ENCODE results near the gene LDLRAD1. TPM values are rescaled to one million over a fixed set of nuclear protein-coding genes. Genes with fewer than 3 reads are reported as not detected.
"Not testable (repeated sequence)": the region's sequence is repeated elsewhere in the genome, so short reads cannot be mapped to it uniquely, and the experiment has no call there.

Gene LDLRAD1
- total and polyA plus RNA-seq, 9 donors, result 0.05 to 49.6 (median 0.48) TPM; not detected in 2

DNA sequence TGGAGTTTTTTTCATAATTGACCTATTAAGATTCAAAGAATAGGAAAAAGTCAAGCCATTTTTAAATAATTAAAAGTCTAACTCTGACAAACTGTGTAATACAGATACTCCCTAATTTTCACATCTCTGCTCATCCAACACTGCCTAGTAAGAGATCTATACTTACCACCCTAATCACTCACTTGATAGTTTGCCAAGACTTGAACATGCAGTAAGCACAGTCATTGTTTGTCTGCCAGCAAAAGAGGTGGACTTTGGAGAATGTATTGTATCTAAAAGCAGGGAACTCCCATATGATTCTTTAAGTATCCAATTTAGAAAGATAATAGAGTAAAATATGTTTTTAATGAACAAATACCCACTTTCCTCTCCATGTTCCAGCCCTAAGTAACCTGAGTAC lies 19.5 kb upstream of the LDLRAD1 start:
- Histone ChIP-seq H3K9me3 (no peaks in the 10 kb centered on the region), H3K4me3 (no peak overlapping the region), H3K4me1 (ENCODE audit: insufficient read depth) (no peaks in the 10 kb centered on the region), H3K36me3 (no peaks in the 10 kb centered on the region), H3K27ac (no peak overlapping the region), H3K27me3 (no peaks in the 10 kb centered on the region)
- DNase-seq, result no peak
- intact Hi-C loops (cut with DNase I), result no loop called here
- TF ChIP-seq, protein P1, sequence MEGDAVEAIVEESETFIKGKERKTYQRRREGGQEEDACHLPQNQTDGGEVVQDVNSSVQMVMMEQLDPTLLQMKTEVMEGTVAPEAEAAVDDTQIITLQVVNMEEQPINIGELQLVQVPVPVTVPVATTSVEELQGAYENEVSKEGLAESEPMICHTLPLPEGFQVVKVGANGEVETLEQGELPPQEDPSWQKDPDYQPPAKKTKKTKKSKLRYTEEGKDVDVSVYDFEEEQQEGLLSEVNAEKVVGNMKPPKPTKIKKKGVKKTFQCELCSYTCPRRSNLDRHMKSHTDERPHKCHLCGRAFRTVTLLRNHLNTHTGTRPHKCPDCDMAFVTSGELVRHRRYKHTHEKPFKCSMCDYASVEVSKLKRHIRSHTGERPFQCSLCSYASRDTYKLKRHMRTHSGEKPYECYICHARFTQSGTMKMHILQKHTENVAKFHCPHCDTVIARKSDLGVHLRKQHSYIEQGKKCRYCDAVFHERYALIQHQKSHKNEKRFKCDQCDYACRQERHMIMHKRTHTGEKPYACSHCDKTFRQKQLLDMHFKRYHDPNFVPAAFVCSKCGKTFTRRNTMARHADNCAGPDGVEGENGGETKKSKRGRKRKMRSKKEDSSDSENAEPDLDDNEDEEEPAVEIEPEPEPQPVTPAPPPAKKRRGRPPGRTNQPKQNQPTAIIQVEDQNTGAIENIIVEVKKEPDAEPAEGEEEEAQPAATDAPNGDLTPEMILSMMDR (IDR thresholded peaks at IDR 0.05), result no peak
- TF ChIP-seq EP300 (IDR thresholded peaks at IDR 0.05), result no peak
- TF ChIP-seq POLR2A (IDR thresholded peaks at IDR 0.05), result no peak

DNA sequence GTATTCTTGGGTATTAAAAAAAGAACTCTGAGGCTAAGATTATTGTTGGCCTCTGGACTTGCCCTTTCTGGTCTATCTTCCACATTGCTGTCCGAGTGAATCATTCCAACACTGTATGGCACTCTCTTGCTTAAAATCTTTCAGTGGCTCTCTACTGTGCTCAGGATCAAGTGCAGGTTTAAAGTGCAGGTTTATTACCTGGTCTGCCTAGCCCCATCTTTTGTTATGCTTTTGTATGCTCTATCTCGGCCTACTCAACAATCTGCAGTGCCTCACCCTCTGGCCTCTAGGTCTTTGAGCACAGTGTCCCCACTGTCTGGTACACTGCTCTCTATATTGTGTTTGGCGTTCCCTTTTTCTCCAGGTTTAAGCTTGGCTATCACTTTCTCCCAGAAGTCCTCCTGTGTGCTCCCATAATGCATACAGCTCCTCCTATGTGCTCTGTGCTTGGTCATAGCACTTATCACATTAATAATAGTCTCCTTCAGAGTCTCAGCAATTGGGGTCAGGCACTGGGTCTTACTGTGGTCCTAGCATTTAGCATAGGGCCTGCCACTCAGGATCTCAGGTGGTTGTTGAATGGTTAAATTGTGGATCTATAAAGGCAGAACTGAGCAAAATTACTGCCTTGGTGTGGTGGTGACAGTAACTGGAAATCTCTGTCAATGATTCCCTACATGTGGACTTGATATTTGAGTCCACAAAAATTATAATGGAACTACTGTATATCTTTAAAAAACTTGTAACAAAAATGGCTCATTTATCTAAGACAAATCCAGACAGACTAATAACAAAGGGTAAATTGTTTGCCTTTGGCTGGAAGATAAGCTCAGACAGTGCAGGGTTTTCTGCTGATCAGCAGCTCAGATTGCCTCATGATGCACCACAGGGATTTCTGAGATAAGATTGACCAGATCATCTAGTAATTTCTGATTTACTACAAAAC lies 10.6 kb upstream of the LDLRAD1 start:
- Histone ChIP-seq H3K4me1 (ENCODE audit: insufficient read depth) (no peaks in the 10 kb centered on the region), H3K4me3 (no peak overlapping the region), H3K36me3 (no peaks in the 10 kb centered on the region), H3K27me3 (no peaks in the 10 kb centered on the region), H3K27ac (no peak overlapping the region), H3K9me3 (no peaks in the 10 kb centered on the region)
- no peak for DNase-seq
- intact Hi-C loops (cut with DNase I), result no loop called here
- 78 to 86% (median 85%) methylated on average over 3 of the region's 3 CpGs for WGBS, 3 donors
- TF ChIP-seq, protein P1 (IDR thresholded peaks at IDR 0.05), result no peak
- TF ChIP-seq EP300 (IDR thresholded peaks at IDR 0.05) (no peak), POLR2A (IDR thresholded peaks at IDR 0.05) (no peak)

DNA sequence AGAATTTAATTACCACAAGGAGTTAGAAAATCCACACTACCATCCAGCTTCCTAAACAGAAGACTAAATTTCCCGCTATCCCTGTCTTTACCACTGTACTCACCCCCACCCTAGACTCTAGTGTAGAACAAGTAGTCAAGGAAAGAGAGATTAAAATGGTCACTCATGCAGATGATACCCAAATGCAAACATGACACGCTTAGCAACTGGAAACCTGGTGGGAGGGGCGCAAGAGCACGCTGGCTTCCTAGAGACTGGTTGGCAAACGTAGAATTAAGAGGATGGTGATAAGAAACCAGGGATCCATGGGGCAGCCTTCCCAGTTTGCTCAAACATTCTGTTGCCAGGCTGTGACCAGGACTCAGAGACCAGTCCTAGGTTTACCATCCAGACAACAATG lies 9.9 kb upstream of the LDLRAD1 start:
- no peak for DNase-seq
- H3K4me3 ChIP-seq, result no peak overlapping the region
- TF ChIP-seq, protein P1 (IDR thresholded peaks at IDR 0.05), result no peak
- TF ChIP-seq POLR2A (IDR thresholded peaks at IDR 0.05) (no peak), EP300 (IDR thresholded peaks at IDR 0.05) (no peak)
- H3K27me3 ChIP-seq, result no peaks in the 10 kb centered on the region
- H3K27ac ChIP-seq, result no peak overlapping the region
- no peaks in the 10 kb centered on the region for H3K4me1 ChIP-seq (ENCODE audit: insufficient read depth)
- intact Hi-C loops (cut with DNase I), result no loop called here
- no peaks in the 10 kb centered on the region for H3K36me3 ChIP-seq
- H3K9me3 ChIP-seq, result no peaks in the 10 kb centered on the region
- WGBS, 3 donors, result 80 to 83% (median 83%) methylated on average over 5 of the region's 5 CpGs

DNA sequence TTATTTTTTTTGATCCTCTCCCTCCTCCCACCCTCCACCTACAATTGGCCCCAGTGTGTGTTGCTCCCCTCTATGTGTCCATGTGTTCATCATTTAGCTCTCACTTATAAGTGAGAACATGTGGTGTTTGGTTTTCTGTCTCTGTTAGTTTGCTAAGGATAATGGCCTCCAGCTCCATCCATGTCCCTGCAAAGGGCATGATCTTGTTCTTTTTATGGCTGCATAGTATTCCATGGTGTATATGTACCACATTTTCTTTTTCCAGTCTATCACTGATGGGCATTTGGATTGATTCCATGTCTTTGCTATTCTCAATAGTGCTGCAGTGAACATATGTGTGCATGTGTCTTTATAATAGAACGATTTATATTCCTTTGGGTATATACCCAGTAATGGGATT lies 6.8 kb upstream of the LDLRAD1 start:
- WGBS, 3 donors, result 89 to 97% (median 93%) methylated on average over 1 of the region's 1 CpG
- H3K27ac ChIP-seq; H3K36me3 ChIP-seq; H3K4me1 ChIP-seq (ENCODE audit: insufficient read depth); H3K27me3 ChIP-seq; intact Hi-C loops (cut with DNase I); H3K9me3 ChIP-seq; DNase-seq; H3K4me3 ChIP-seq: not testable (repeated sequence)

DNA sequence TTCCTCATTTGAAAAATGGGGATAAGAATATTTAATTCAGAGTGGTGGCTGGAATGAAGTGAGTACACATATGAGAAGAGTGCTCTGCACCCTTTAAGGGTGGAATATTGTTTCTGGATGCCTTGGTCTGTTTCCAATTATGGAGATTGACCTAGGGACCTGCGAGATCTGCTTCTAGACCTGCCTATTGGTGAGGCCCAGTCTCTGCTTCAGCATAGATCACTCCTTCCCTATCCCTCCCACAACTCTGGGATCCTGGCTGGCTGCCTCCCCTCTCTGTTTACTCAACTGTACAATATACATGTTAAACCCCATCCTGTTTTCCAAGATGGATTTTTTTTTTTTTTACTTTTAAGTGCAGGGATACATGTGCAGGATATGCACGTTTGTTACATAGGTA lies 6.4 kb upstream of the LDLRAD1 start:
- WGBS, 3 donors, result 68 to 75% (median 72%) methylated on average over 2 of the region's 2 CpGs
- Histone ChIP-seq H3K36me3 (no peaks in the 10 kb centered on the region), H3K27me3 (no peaks in the 10 kb centered on the region), H3K27ac (no peak overlapping the region), H3K4me3 (no peak overlapping the region), H3K9me3 (no peaks in the 10 kb centered on the region), H3K4me1 (ENCODE audit: insufficient read depth) (no peaks in the 10 kb centered on the region)
- intact Hi-C loops (cut with DNase I), result no loop called here
- no peak for DNase-seq
- TF ChIP-seq, protein P1 (IDR thresholded peaks at IDR 0.05), result no peak
- TF ChIP-seq POLR2A (IDR thresholded peaks at IDR 0.05) (no peak), EP300 (IDR thresholded peaks at IDR 0.05) (no peak)

DNA sequence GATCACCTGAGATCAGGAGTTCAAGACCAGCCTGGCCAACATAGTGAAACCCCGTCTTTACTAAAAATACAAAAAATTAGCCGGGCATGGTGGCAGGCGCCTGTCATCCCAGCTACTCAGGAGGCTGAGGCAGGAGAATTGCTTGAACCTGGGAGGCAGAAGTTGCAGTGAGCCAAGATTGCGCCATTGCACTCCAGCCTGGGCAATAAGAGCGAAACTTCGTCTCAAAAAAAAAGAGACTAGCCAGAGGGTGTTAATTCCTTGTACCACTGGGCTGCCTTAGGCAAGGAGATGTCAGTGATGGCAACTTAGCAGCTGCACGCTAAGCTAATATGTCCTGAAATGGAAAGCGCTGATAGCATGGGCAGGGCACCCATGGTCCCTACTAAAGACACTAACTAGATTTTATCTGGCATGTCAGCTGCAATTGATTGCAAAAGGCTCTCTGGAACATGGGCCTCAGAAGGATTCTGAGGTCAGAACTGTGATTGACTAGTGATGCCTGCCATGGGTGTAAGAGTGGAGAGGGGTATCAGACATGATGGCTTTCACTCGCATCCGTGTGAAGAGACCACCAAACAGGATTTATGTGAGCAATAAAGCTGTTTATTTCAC lies 1.7 kb upstream of the LDLRAD1 start:
- H3K27ac ChIP-seq; H3K4me1 ChIP-seq (ENCODE audit: insufficient read depth); H3K36me3 ChIP-seq; H3K27me3 ChIP-seq; H3K9me3 ChIP-seq; H3K4me3 ChIP-seq; intact Hi-C loops (cut with DNase I); DNase-seq: not testable (repeated sequence)
- WGBS, 3 donors, result 85 to 89% (median 87%) methylated on average over 10 of the region's 10 CpGs
